T-cell (primary cell): ENCODE measurements around the gene IGLL5. TPM values are rescaled to one million over a fixed set of nuclear protein-coding genes. Genes with fewer than 3 reads are reported as not detected.

Source experiments
- ATAC-seq, 4 experiments: fragments of 200-7000 bp in 3 of 4; fragments of 150-1000 bp in 1 of 4; cut with Tn5 transposase; replicated peaks in 1 of 4; 1 replicate in 3 of 4; 2 replicates in 1 of 4; pipeline ENCODE4 v1.10.0; 2021; ENCODE audit warnings: moderate library complexity in 3 of 4, mild to moderate bottlenecking in 2 of 4, moderate number of reproducible peaks in 1 of 4
- CTCF ChIA-PET, 2 donors: fragments of 300-600 bp; sonication (Branson Sonifier 250); formaldehyde crosslinking; loops; one replicate each; lab custom pipeline; 2022; ENCODE audit warnings: antibody characterized with exemption in 2 of 2; lab: Charles Lee
- POLR2A ChIA-PET, 2 donors: fragments of 300-600 bp; sonication (Branson Sonifier 250); formaldehyde crosslinking; loops; one replicate each; lab custom pipeline; 2022; ENCODE audit warnings: antibody characterized with exemption in 2 of 2; lab: Charles Lee
- DNase-seq, 35 experiments: peaks; one replicate each; pipeline versions ENCODE4 v3.0.0 to v3.0.0-alpha.2; 2013 to 2023
- H3K27ac ChIP-seq: one replicate; pipeline ENCODE4 v1.5.1; 2013; ENCODE audit warnings: low read length
- H3K27me3 ChIP-seq, 2 experiments: replicated peaks in 1 of 2; 1 replicate in 1 of 2; 2 replicates in 1 of 2; pipeline versions ENCODE4 v1.6.1 to v1.7.0; 2013; ENCODE audit warnings: low read length in 1 of 2, mixed read lengths in 1 of 2; ENCODE audit not compliant: control insufficient read depth in 2 of 2, insufficient read depth in 2 of 2; ENCODE audit errors: extremely low read depth in 1 of 2
- H3K36me3 ChIP-seq, 2 donors: 1 replicate in 1 of 2; 2 replicates in 1 of 2; pipeline versions ENCODE4 v1.6.1 to v1.7.0; 2013; ENCODE audit warnings: low read length in 1 of 2; ENCODE audit not compliant: control insufficient read depth in 2 of 2, insufficient read depth in 1 of 2; ENCODE audit errors: extremely low read depth in 1 of 2
- H3K4me1 ChIP-seq, 2 experiments: 1 replicate in 1 of 2; 2 replicates in 1 of 2; pipeline versions ENCODE4 v1.6.1 to v1.7.0; 2013; ENCODE audit warnings: low read length in 2 of 2, mixed read lengths in 1 of 2; ENCODE audit not compliant: insufficient read depth in 2 of 2, control insufficient read depth in 1 of 2; ENCODE audit errors: extremely low read depth in 1 of 2
- H3K4me3 ChIP-seq, 2 donors: 1 replicate in 1 of 2; 2 replicates in 1 of 2; pipeline versions ENCODE4 v1.5.1 to v1.7.0; 2013; ENCODE audit warnings: mild to moderate bottlenecking in 2 of 2, low read length in 1 of 2, moderate library complexity in 1 of 2; ENCODE audit not compliant: control insufficient read depth in 1 of 2; ENCODE audit errors: extremely low read depth in 1 of 2
- H3K9me3 ChIP-seq: 2 replicates; pipeline ENCODE4 v1.7.0; 2013
- H3K27ac Mint-ChIP-seq, 2 donors: one replicate each; pipeline ENCODE4 v1.8.0; 2020 to 2021; ENCODE audit warnings: mild to moderate bottlenecking in 2 of 2, mixed read lengths in 2 of 2
- H3K27me3 Mint-ChIP-seq, 2 donors: one replicate each; pipeline ENCODE4 v1.8.0; 2021 to 2022; ENCODE audit warnings: mixed read lengths in 2 of 2
- H3K36me3 Mint-ChIP-seq: one replicate; pipeline ENCODE4 v1.8.0; 2021; ENCODE audit warnings: mixed read lengths
- H3K4me1 Mint-ChIP-seq, 3 donors: one replicate each; pipeline ENCODE4 v1.8.0; 2020 to 2022; ENCODE audit warnings: mixed read lengths in 3 of 3, mild to moderate bottlenecking in 1 of 3
- H3K4me3 Mint-ChIP-seq, 3 donors: one replicate each; pipeline ENCODE4 v1.8.0; 2020 to 2022; ENCODE audit warnings: mild to moderate bottlenecking in 3 of 3, mixed read lengths in 3 of 3, moderate library complexity in 3 of 3
- H3K9me3 Mint-ChIP-seq, 3 donors: one replicate each; pipeline ENCODE4 v1.8.0; 2020 to 2022; ENCODE audit warnings: mixed read lengths in 3 of 3
- WGBS: methylation state at CpG from one replicate; pipeline ENCODE4 v1.1.5; 2013; ENCODE audit warnings: missing lambda C conversion rate; ENCODE audit not compliant: insufficient coverage; 5-methylcytosine and 5-hydroxymethylcytosine counted together
- total RNA-seq, 35 experiments: library from RNA in 6 of 35; stranded (reverse) in 6 of 35; fragments of 120-200 nt in 1 of 35; gene quantifications; one replicate each; pipeline versions ENCODE4 v1.2.1 to v1.2.4 and lab custom pipeline; 2013 to 2026

IGLL5 gene
- total RNA-seq, 5 donors from 2014 or later (not counting 1 experiment from before 2014, with no cell fraction given), result 0.35 to 2.9 (median 2.1) TPM

DNA sequence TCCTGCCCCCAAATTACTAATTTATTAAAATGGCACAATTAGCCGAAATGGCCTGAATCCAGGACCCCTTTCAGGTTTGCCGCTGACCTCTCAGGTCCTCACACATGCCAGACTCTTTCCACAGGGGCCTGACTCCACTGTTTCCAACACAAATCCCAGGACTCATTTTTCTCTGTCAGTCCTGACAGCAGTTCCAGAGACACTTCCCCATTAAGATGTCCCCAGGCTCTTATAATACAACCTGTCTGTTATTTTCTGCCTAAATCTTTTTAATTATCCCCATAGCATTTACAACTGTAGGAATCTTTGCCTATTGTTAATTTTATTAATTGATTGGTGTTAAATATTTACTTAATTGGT is 9.4 kb upstream of the IGLL5 start:
- POLR2A ChIA-PET, result no interaction called here

GRCh38 chr22:22878801-22879674 is 8.6 kb upstream of the IGLL5 start:
- Histone ChIP-seq H3K27me3 (no peaks in the 10 kb centered on the region), H3K9me3 (no peaks in the 10 kb centered on the region), H3K27ac (no peak overlapping the region), H3K4me1 (peaks cover 0 to 3% of the 10 kb centered on the region in 2 experiments), H3K4me3 (no peak overlapping the region), H3K36me3 (no peaks in the 10 kb centered on the region)
- Mint-ChIP-seq H3K36me3 (no peaks in the 10 kb centered on the region), H3K4me3 (no peak overlapping the region), H3K9me3 (peaks cover 2 to 4% (median 3%) of the 10 kb centered on the region in 3 donors), H3K27ac (no peak overlapping the region), H3K4me1 (peaks cover 0 to 8% (median 3%) of the 10 kb centered on the region in 3 donors), H3K27me3 (no peaks in the 10 kb centered on the region)
- DNase-seq (no peak), ATAC-seq (no peak)
- ChIA-PET POLR2A (interaction anchor here in 1 of 2 donors (0.8 kb wide), 1 partner anchor 77 kb away, joined by 3 read pairs; no protein-coding TSS in a partner anchor), CTCF (interaction anchor here in 1 of 2 donors (0.5 to 2.6 kb wide), 2 partner anchors 69 to 99 kb away, joined by 3 to 17 read pairs; no protein-coding TSS in a partner anchor)
- WGBS, result 90% methylated on average over 7 of the region's 11 CpGs

More for the DNA sequence above, 9.4 kb upstream of the IGLL5 start:
- Mint-ChIP-seq H3K4me1 (peaks cover 0 to 5% (median 2%) of the 10 kb centered on the region in 3 donors), H3K9me3 (peaks cover 2 to 9% (median 7%) of the 10 kb centered on the region in 3 donors), H3K27ac (no peak overlapping the region), H3K4me3 (no peak overlapping the region), H3K27me3 (no peaks in the 10 kb centered on the region), H3K36me3 (peaks cover 5% of the 10 kb centered on the region)
- H3K27me3 ChIP-seq, result no peaks in the 10 kb centered on the region
- no peaks in the 10 kb centered on the region for H3K4me1 ChIP-seq
- WGBS, result 60% methylated on average over 2 of the region's 2 CpGs
- no peak overlapping the region for H3K27ac ChIP-seq
- no peaks in the 10 kb centered on the region for H3K9me3 ChIP-seq
- ATAC-seq, result no peak
- no peak overlapping the region for H3K4me3 ChIP-seq
- no peaks in the 10 kb centered on the region for H3K36me3 ChIP-seq
- CTCF ChIA-PET, result interaction anchor here in 1 of 2 donors (0.5 to 1.2 kb wide), 2 partner anchors 64 to 98 kb away, joined by 3 to 4 read pairs; no protein-coding TSS in a partner anchor
- no peak for DNase-seq

DNA sequence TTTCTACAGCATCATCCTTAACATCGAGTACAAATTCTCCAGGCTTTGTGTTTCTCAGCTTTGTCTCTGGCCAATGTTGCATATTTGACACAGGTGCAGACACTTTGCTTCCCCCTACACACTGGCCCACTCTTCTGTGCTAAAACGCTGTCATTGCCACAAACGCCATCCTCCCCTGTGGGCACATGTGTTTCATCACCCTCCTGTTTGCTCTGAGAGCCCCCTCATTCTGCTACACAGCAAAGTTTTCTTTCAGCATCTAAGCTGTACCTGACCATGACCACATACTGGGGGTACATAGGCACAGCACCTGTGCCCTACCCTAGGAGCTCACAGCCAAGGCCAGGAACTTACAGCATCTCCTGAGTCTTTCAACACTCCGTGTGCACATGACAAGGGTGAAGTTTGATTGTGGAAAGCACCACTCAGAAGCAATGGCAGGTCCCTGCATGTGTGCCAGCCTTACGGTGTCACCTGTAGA is 7.9 kb upstream of the IGLL5 start:
- no peaks in the 10 kb centered on the region for H3K9me3 ChIP-seq
- no peak for ATAC-seq
- H3K4me3 ChIP-seq, result no peak overlapping the region
- Mint-ChIP-seq H3K27me3 (no peaks in the 10 kb centered on the region), H3K4me1 (peaks cover 0 to 12% (median 5%) of the 10 kb centered on the region in 3 donors), H3K36me3 (no peaks in the 10 kb centered on the region), H3K9me3 (peaks cover 0 to under 1% (median under 1%) of the 10 kb centered on the region in 3 donors), H3K27ac (no peak overlapping the region), H3K4me3 (no peak overlapping the region)
- ChIA-PET CTCF (interaction anchor here in 1 of 2 donors (2.6 kb wide), 1 partner anchor 69 kb away, joined by 17 read pairs; no protein-coding TSS in a partner anchor), POLR2A (interaction anchor here in 1 of 2 donors (0.8 kb wide), 1 partner anchor 77 kb away, joined by 3 read pairs; no protein-coding TSS in a partner anchor)
- peaks cover 0 to 5% of the 10 kb centered on the region in 2 experiments for H3K4me1 ChIP-seq
- WGBS, result 58% methylated on average over 3 of the region's 5 CpGs
- no peak for DNase-seq
- no peaks in the 10 kb centered on the region for H3K36me3 ChIP-seq
- no peak overlapping the region for H3K27ac ChIP-seq
- peaks cover 0 to 6% of the 10 kb centered on the region in 2 experiments for H3K27me3 ChIP-seq

GRCh38 chr22:22880645-22881044 is 7.0 kb upstream of the IGLL5 start:
- POLR2A ChIA-PET, result interaction anchor here in 1 of 2 donors (0.6 kb wide), 1 partner anchor 341 kb away, joined by 7 read pairs; no protein-coding TSS in a partner anchor
- Mint-ChIP-seq H3K27me3 (peaks cover 0 to 2% of the 10 kb centered on the region in 2 donors), H3K36me3 (no peaks in the 10 kb centered on the region), H3K4me3 (no peak overlapping the region), H3K4me1 (peaks cover 0 to 13% (median 5%) of the 10 kb centered on the region in 3 donors), H3K9me3 (no peaks in the 10 kb centered on the region), H3K27ac (no peak overlapping the region)
- Histone ChIP-seq H3K4me1 (peaks cover 0 to 8% of the 10 kb centered on the region in 2 experiments), H3K27me3 (peaks cover 0 to 11% of the 10 kb centered on the region in 2 experiments), H3K27ac (no peak overlapping the region), H3K9me3 (no peaks in the 10 kb centered on the region), H3K4me3 (no peak overlapping the region), H3K36me3 (no peaks in the 10 kb centered on the region)
- DNase-seq (no peak), ATAC-seq (no peak)
- WGBS, result 93% methylated on average over 6 of the region's 9 CpGs
- CTCF ChIA-PET, result interaction anchor here (1.4 to 2.6 kb wide), 4 partner anchors 9 to 127 kb away, joined by 4 to 17 read pairs (median 6); no protein-coding TSS in a partner anchor

GRCh38 chr22:22881116-22882000 is 6.3 kb upstream of the IGLL5 start:
- no peak overlapping the region for H3K27ac ChIP-seq
- CTCF ChIA-PET, result interaction anchor here (1.0 to 2.6 kb wide), 8 partner anchors 10 to 214 kb away, joined by 3 to 17 read pairs (median 4); no protein-coding TSS in a partner anchor

More at GRCh38 chr22:22881116-22882000, 6.3 kb upstream of the IGLL5 start:
- peaks cover 0 to 3% of the 10 kb centered on the region in 2 donors for H3K27me3 Mint-ChIP-seq
- Histone ChIP-seq H3K9me3 (no peaks in the 10 kb centered on the region), H3K4me3 (no peak overlapping the region), H3K36me3 (no peaks in the 10 kb centered on the region), H3K27me3 (peaks cover 0 to 11% of the 10 kb centered on the region in 2 experiments), H3K4me1 (peaks cover 0 to 8% of the 10 kb centered on the region in 2 experiments)
- H3K9me3 Mint-ChIP-seq, result no peaks in the 10 kb centered on the region
- 80% methylated on average over 3 of the region's 10 CpGs for WGBS
- ATAC-seq (peak in 1 of 4 experiments; percentile 38), DNase-seq (peak in 4 of 35 experiments; percentile 14 to 50 (median 22))
- H3K4me3 Mint-ChIP-seq, result no peak overlapping the region
- H3K36me3 Mint-ChIP-seq, result no peaks in the 10 kb centered on the region
- POLR2A ChIA-PET, result interaction anchor here in 1 of 2 donors (0.6 kb wide), 1 partner anchor 342 kb away, joined by 7 read pairs; no protein-coding TSS in a partner anchor
- H3K27ac Mint-ChIP-seq, result no peak overlapping the region
- peaks cover 0 to 9% (median 4%) of the 10 kb centered on the region in 3 donors for H3K4me1 Mint-ChIP-seq
